ENCODE measurements around the gene AKR1C1.
A peak's percentile ranks its signal among the peaks of the same experiment; 100 is the strongest.
"Not testable (repeated sequence)": the region's sequence is repeated elsewhere in the genome, so short reads cannot be mapped to it uniquely, and the experiment has no call there.

Gene AKR1C1

GRCh38 chr10:4947635-4948596 is 15.3 kb upstream of the AKR1C1 start:
- DNase-seq (ENCODE audit: low read depth), result peak; percentile 74

GRCh38 chr10:4951512-4952162 is 11.6 kb upstream of the AKR1C1 start:
- DNase-seq (ENCODE audit: low read depth), result not testable (repeated sequence)

GRCh38 chr10:4953405-4953804 is 9.8 kb upstream of the AKR1C1 start:
- DNase-seq (ENCODE audit: low read depth), result no peak

- not testable (repeated sequence) for DNase-seq (ENCODE audit: low read depth)
Measured at GRCh38 chr10:4956088-4956487, 7.1 kb upstream of the AKR1C1 start.

- DNase-seq (ENCODE audit: low read depth), result not testable (repeated sequence)
Measured at GRCh38 chr10:4956955-4957645, 6.1 kb upstream of the AKR1C1 start.

GRCh38 chr10:4961558-4961957 is 1.7 kb upstream of the AKR1C1 start:
- DNase-seq (ENCODE audit: low read depth), result not testable (repeated sequence)

- DNase-seq (ENCODE audit: low read depth), result not testable (repeated sequence)
Measured at GRCh38 chr10:4962308-4962707, 907 bp upstream of the AKR1C1 start.

- not testable (repeated sequence) for DNase-seq (ENCODE audit: low read depth)
Measured at GRCh38 chr10:4963815-4964154, 570 bp downstream of the AKR1C1 start.

GRCh38 chr10:4965763-4966162 is 2.5 kb downstream of the AKR1C1 start:
- DNase-seq (ENCODE audit: low read depth), result not testable (repeated sequence)

GRCh38 chr10:4967189-4967588 is 4.0 kb downstream of the AKR1C1 start:
- not testable (repeated sequence) for DNase-seq (ENCODE audit: low read depth)

- not testable (repeated sequence) for DNase-seq (ENCODE audit: low read depth)
Measured at GRCh38 chr10:4969289-4969688, 6.1 kb downstream of the AKR1C1 start.

- DNase-seq (ENCODE audit: low read depth), result not testable (repeated sequence)
Measured at GRCh38 chr10:4970362-4970761, 7.1 kb downstream of the AKR1C1 start.

GRCh38 chr10:4972369-4973142 is 9.3 kb downstream of the AKR1C1 start:
- DNase-seq (ENCODE audit: low read depth), result not testable (repeated sequence)

GRCh38 chr10:4973294-4973693 is 10.1 kb downstream of the AKR1C1 start:
- DNase-seq (ENCODE audit: low read depth), result not testable (repeated sequence)

- not testable (repeated sequence) for DNase-seq (ENCODE audit: low read depth)
Measured at GRCh38 chr10:4974400-4974799, 11.2 kb downstream of the AKR1C1 start.

- no peak for DNase-seq (ENCODE audit: low read depth)
Measured at GRCh38 chr10:4977025-4977424, 13.8 kb downstream of the AKR1C1 start.

- no peak for DNase-seq (ENCODE audit: low read depth)
Measured at GRCh38 chr10:4978870-4979269, 15.7 kb downstream of the AKR1C1 start.

GRCh38 chr10:4980793-4981192 is 17.6 kb downstream of the AKR1C1 start:
- DNase-seq (ENCODE audit: low read depth), result no peak

GRCh38 chr10:4981722-4982471 is 18.7 kb downstream of the AKR1C1 start:
- peak; percentile 1 for DNase-seq (ENCODE audit: low read depth)

GRCh38 chr10:4982764-4983226 is 19.6 kb downstream of the AKR1C1 start:
- DNase-seq (ENCODE audit: low read depth), result no peak

Measured in non-pigmented ciliary epithelial cell (primary cell).